Neural cell (in vitro differentiated cells): ENCODE results near the gene COQ4. TPM values are rescaled to one million over a fixed set of nuclear protein-coding genes. Genes with fewer than 3 reads are reported as not detected.

Experiments
- H2AFZ ChIP-seq: fragments of 200-600, 300-800 bp; sonication (generic), shearing (Covaris generic); 2 replicates; pipeline ENCODE4 v1.6.0; 2014; ENCODE audit warnings: low read depth, mild to moderate bottlenecking, antibody characterized with exemption, low read length, moderate library complexity
- H3F3A ChIP-seq: fragments of 200-600 bp; shearing (Covaris generic); 2 replicates; pipeline ENCODE4 v1.6.1; 2016; ENCODE audit warnings: mild to moderate bottlenecking, moderate library complexity, mixed read lengths, antibody characterized with exemption, low read length; ENCODE audit not compliant: insufficient read depth, poor library complexity, severe bottlenecking
- H3K27ac ChIP-seq: fragments of 200-600, 300-800 bp; sonication (generic), shearing (Covaris generic); 2 replicates; pipeline ENCODE4 v1.5.1; 2014; ENCODE audit warnings: mild to moderate bottlenecking, low read length, moderate library complexity
- H3K27me3 ChIP-seq: fragments of 300-800, 200-600 bp; sonication (generic), shearing (Covaris generic); 2 replicates; pipeline ENCODE4 v1.6.0; 2014; ENCODE audit warnings: mild to moderate bottlenecking, low read depth, low read length, moderate library complexity; ENCODE audit not compliant: insufficient read depth
- H3K36me3 ChIP-seq: fragments of 300-800, 200-600 bp; sonication (generic), shearing (Covaris generic); 2 replicates; pipeline ENCODE4 v1.5.1; 2014; ENCODE audit warnings: mild to moderate bottlenecking, antibody characterized with exemption, low read length, moderate library complexity; ENCODE audit not compliant: insufficient read depth
- H3K4me2 ChIP-seq: fragments of 300-800, 200-600 bp; sonication (generic), shearing (Covaris generic); 2 replicates; pipeline ENCODE4 v1.6.0; 2014; ENCODE audit warnings: mild to moderate bottlenecking, low read length
- H3K4me3 ChIP-seq: fragments of 300-800, 200-600 bp; sonication (generic), shearing (Covaris generic); 2 replicates; pipeline ENCODE4 v1.5.1; 2014; ENCODE audit warnings: mild to moderate bottlenecking, low read length, moderate library complexity
- H3K79me2 ChIP-seq: fragments of 200-600 bp; shearing (Covaris generic); replicated peaks from 2 replicates; pipeline ENCODE4 v1.6.0; 2014; ENCODE audit warnings: mild to moderate bottlenecking, low read length, moderate library complexity; ENCODE audit not compliant: insufficient read depth
- H3K9ac ChIP-seq: fragments of 300-800, 200-600 bp; sonication (generic), shearing (Covaris generic); 2 replicates; pipeline ENCODE4 v1.6.1; 2016; ENCODE audit warnings: mild to moderate bottlenecking, low read length, mixed read lengths
- H3K9me2 ChIP-seq: fragments of 200-600 bp; shearing (Covaris generic); 2 replicates; pipeline ENCODE4 v1.6.1; 2016; ENCODE audit warnings: mild to moderate bottlenecking, low read length, mixed read lengths; ENCODE audit not compliant: insufficient read depth
- H3K9me3 ChIP-seq: fragments of 200-600, 300-800 bp; sonication (generic), shearing (Covaris generic); 2 replicates; pipeline ENCODE4 v1.6.1; 2016; ENCODE audit warnings: mild to moderate bottlenecking, mixed run types, low read length, moderate library complexity, mixed read lengths
- H4K20me1 ChIP-seq: fragments of 200-600 bp; shearing (Covaris generic); 2 replicates; pipeline ENCODE4 v1.6.1; 2016; ENCODE audit warnings: mild to moderate bottlenecking, mixed run types; ENCODE audit not compliant: insufficient read depth
- EP300 ChIP-seq: fragments of 450-650 bp; conservative IDR thresholded peaks from 2 replicates; pipeline ENCODE4 v1.6.1; 2014; ENCODE audit warnings: antibody characterized with exemption, mild to moderate bottlenecking, moderate library complexity; ENCODE audit not compliant: poor library complexity, severe bottlenecking
- EZH2 ChIP-seq: fragments of 200-600, 300-800 bp; shearing (Covaris generic), sonication (generic); IDR thresholded peaks from 2 replicates; pipeline ENCODE4 v1.6.1; 2014; ENCODE audit warnings: antibody characterized with exemption, low read length, borderline replicate concordance, mild to moderate bottlenecking; ENCODE audit not compliant: insufficient read depth, poor library complexity, severe bottlenecking
- MXI1 ChIP-seq: fragments of 450-650 bp; conservative IDR thresholded peaks from 2 replicates; pipeline ENCODE4 v1.6.1; 2014; ENCODE audit warnings: antibody characterized with exemption, mild to moderate bottlenecking; ENCODE audit not compliant: poor library complexity, severe bottlenecking
- POLR2AphosphoS5 ChIP-seq: IDR thresholded peaks from 2 replicates; pipeline ENCODE4 v1.6.1; 2012
- RAD21 ChIP-seq: fragments of 450-650 bp; conservative IDR thresholded peaks from 2 replicates; pipeline ENCODE4 v1.6.1; 2014; ENCODE audit warnings: antibody characterized with exemption, mild to moderate bottlenecking, moderate library complexity
- REST ChIP-seq: IDR thresholded peaks from 2 replicates; pipeline ENCODE4 v1.6.1; 2012; ENCODE audit warnings: borderline replicate concordance
- SMC3 ChIP-seq: fragments of 450-650 bp; conservative IDR thresholded peaks from 2 replicates; pipeline ENCODE4 v1.6.1; 2014; ENCODE audit warnings: antibody characterized with exemption, mild to moderate bottlenecking, moderate library complexity; ENCODE audit not compliant: poor library complexity
- TAF1 ChIP-seq: IDR thresholded peaks from 2 replicates; pipeline ENCODE4 v1.6.1; 2012; ENCODE audit warnings: low read depth
- polyA plus RNA-seq: library from polyadenylated mRNA; depleted of rRNA; stranded (reverse); fragments of >200 nt; gene quantifications from 2 replicates; pipeline ENCODE4 v1.2.3, GENCODE V29; 2014
- TF ChIP-seq, protein P1 (sequence below): fragments of 450-650 bp; IDR thresholded peaks from 2 replicates; pipeline ENCODE4 v1.5.1; 2014; ENCODE audit warnings: antibody characterized with exemption, mild to moderate bottlenecking, moderate library complexity; ENCODE audit not compliant: poor library complexity, severe bottlenecking

The COQ4 gene
- polyA plus RNA-seq, 1 donor from 2014 or later: 108 TPM

DNA sequence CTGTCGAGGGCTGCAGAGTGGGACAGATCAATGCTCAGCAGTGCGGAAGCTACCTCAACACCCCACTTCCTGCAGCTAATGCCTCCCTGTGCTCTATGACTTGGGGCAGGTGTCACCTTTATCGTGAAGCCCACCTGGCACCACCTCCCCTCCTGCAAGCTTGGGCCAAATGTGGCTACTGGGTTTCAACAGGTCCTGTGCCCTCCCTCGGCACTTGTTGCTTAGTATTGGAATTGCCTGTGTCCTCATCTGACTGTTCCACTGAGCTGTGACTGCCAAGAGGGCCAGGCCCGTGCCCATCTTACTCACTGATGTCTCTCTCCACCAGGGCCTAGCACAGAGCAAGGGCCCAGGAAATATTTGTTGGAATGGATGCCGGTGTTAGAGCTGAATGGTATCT is 27.1 kb downstream of the COQ4 start:
- H4K20me1 ChIP-seq: no peaks in the 10 kb centered on the region
- H3K36me3 ChIP-seq: peaks cover 9% of the 10 kb centered on the region
- H3K9me3 ChIP-seq: no peaks in the 10 kb centered on the region
- no peak overlapping the region for H3K4me2 ChIP-seq
- H3K4me3 ChIP-seq: no peak overlapping the region
- no peak overlapping the region for H2AFZ ChIP-seq
- H3K9ac ChIP-seq: no peak overlapping the region
- TF ChIP-seq EZH2 (no peak), EP300 (no peak), REST (no peak), RAD21 (no peak), POLR2AphosphoS5 (no peak), TAF1 (no peak), MXI1 (no peak), SMC3 (no peak)
- TF ChIP-seq, protein P1, sequence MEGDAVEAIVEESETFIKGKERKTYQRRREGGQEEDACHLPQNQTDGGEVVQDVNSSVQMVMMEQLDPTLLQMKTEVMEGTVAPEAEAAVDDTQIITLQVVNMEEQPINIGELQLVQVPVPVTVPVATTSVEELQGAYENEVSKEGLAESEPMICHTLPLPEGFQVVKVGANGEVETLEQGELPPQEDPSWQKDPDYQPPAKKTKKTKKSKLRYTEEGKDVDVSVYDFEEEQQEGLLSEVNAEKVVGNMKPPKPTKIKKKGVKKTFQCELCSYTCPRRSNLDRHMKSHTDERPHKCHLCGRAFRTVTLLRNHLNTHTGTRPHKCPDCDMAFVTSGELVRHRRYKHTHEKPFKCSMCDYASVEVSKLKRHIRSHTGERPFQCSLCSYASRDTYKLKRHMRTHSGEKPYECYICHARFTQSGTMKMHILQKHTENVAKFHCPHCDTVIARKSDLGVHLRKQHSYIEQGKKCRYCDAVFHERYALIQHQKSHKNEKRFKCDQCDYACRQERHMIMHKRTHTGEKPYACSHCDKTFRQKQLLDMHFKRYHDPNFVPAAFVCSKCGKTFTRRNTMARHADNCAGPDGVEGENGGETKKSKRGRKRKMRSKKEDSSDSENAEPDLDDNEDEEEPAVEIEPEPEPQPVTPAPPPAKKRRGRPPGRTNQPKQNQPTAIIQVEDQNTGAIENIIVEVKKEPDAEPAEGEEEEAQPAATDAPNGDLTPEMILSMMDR: no peak
- no peaks in the 10 kb centered on the region for H3K27me3 ChIP-seq
- no peaks in the 10 kb centered on the region for H3K79me2 ChIP-seq
- no peak overlapping the region for H3K27ac ChIP-seq
- no peaks in the 10 kb centered on the region for H3K9me2 ChIP-seq
- H3F3A ChIP-seq: no peaks in the 10 kb centered on the region

DNA sequence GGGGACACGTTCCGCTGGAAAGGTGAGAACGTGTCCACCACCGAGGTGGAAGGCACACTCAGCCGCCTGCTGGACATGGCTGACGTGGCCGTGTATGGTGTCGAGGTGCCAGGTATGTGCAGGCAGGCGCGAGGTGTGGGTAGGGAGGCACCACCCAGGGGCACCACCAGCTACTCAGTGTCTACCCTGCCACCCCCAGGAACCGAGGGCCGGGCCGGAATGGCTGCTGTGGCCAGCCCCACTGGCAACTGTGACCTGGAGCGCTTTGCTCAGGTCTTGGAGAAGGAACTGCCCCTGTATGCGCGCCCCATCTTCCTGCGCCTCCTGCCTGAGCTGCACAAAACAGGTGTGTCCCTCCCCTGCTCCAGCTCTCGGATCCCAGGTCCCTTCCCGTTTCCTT is 32.8 kb downstream of the COQ4 start:
- Histone ChIP-seq H3F3A (no peaks in the 10 kb centered on the region), H3K9me2 (no peaks in the 10 kb centered on the region), H3K79me2 (no peaks in the 10 kb centered on the region), H3K27me3 (no peaks in the 10 kb centered on the region), H3K4me2 (no peak overlapping the region), H3K4me3 (no peak overlapping the region), H4K20me1 (no peaks in the 10 kb centered on the region), H3K9me3 (no peaks in the 10 kb centered on the region), H3K36me3 (peaks cover 10% of the 10 kb centered on the region), H2AFZ (no peak overlapping the region), H3K9ac (no peak overlapping the region), H3K27ac (no peak overlapping the region)
- TF ChIP-seq, protein P1: no peak
- TF ChIP-seq RAD21 (no peak), REST (no peak), SMC3 (no peak), MXI1 (no peak), EZH2 (no peak), EP300 (no peak), POLR2AphosphoS5 (no peak), TAF1 (no peak)
